Spleen (tissue), 7 donors: ENCODE measurements around the gene HMX1.

Experiments
- POLR2AphosphoS5 ChIP-seq, 3 donors: sonication (generic); formaldehyde crosslinking; IDR thresholded peaks; one replicate each; pipeline ENCODE4 v1.5.1; 2017; ENCODE audit warnings: antibody characterized with exemption in 3 of 3
- TF ChIP-seq, protein P1 (sequence below), 11 experiments: fragments of 200-600 bp in 7 of 11; fragments of 450-650 bp in 4 of 11; sonication (generic) in 4 of 11; IDR thresholded peaks in 8 of 11; conservative IDR thresholded peaks in 3 of 11; 1 replicate in 7 of 11; 2 replicates in 4 of 11; pipeline versions ENCODE4 v1.4.0 to v1.8.0; 2016 to 2021; ENCODE audit warnings: antibody characterized with exemption in 11 of 11, inconsistent platforms in 4 of 11, mild to moderate bottlenecking in 1 of 11
- donor health status: DM: no; HTN: no; CAD: no; lungs with moderate emphysema.
- donor health status: DM: no; HTN: no; CAD: no.
- donor health status: DM: no; HTN: no; CAD: no.

- TF ChIP-seq, protein P1, sequence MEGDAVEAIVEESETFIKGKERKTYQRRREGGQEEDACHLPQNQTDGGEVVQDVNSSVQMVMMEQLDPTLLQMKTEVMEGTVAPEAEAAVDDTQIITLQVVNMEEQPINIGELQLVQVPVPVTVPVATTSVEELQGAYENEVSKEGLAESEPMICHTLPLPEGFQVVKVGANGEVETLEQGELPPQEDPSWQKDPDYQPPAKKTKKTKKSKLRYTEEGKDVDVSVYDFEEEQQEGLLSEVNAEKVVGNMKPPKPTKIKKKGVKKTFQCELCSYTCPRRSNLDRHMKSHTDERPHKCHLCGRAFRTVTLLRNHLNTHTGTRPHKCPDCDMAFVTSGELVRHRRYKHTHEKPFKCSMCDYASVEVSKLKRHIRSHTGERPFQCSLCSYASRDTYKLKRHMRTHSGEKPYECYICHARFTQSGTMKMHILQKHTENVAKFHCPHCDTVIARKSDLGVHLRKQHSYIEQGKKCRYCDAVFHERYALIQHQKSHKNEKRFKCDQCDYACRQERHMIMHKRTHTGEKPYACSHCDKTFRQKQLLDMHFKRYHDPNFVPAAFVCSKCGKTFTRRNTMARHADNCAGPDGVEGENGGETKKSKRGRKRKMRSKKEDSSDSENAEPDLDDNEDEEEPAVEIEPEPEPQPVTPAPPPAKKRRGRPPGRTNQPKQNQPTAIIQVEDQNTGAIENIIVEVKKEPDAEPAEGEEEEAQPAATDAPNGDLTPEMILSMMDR (IDR thresholded peaks at IDR 0.05 in 8 of 11, conservative IDR thresholded peaks at IDR 0.05 in 3 of 11), result no peak
- TF ChIP-seq POLR2AphosphoS5 (IDR thresholded peaks at IDR 0.05), result no peak
Measured at GRCh38 chr4:8891646-8892555, 20.3 kb upstream of the HMX1 start.
